Stomach (tissue), 4 donors: ENCODE results near the gene HLA-DRB5.
"Not testable (repeated sequence)": the region's sequence is repeated elsewhere in the genome, so short reads cannot be mapped to it uniquely, and the experiment has no call there.

ENCODE experiments used
- CTCF ChIP-seq, 7 experiments: fragments of 450-650 bp in 4 of 7; fragments of 200-600 bp in 3 of 7; sonication (generic) in 3 of 7; IDR thresholded peaks; one replicate each; pipeline ENCODE4 v1.5.1; 2016 to 2019; ENCODE audit warnings: antibody characterized with exemption in 7 of 7, control low read depth in 2 of 7, mild to moderate bottlenecking in 1 of 7
- EP300 ChIP-seq: sonication (generic); formaldehyde crosslinking; IDR thresholded peaks from one replicate; pipeline ENCODE4 v1.6.1; 2017; ENCODE audit warnings: antibody characterized with exemption
- POLR2A ChIP-seq, 4 donors: fragments of 450-650 bp; IDR thresholded peaks; one replicate each; pipeline ENCODE4 v1.6.1; 2016; ENCODE audit warnings: antibody characterized with exemption in 4 of 4, control low read depth in 2 of 4, mild to moderate bottlenecking in 1 of 4, moderate library complexity in 1 of 4
- POLR2AphosphoS5 ChIP-seq, 3 donors: sonication (generic); formaldehyde crosslinking; IDR thresholded peaks; one replicate each; pipeline ENCODE4 v1.6.1; 2016; ENCODE audit warnings: antibody characterized with exemption in 3 of 3

- not testable (repeated sequence) for TF ChIP-seq CTCF (IDR thresholded peaks at IDR 0.05); EP300; POLR2A (IDR thresholded peaks at IDR 0.05); POLR2AphosphoS5 (IDR thresholded peaks at IDR 0.05)
These were observed 325 bp upstream of the HLA-DRB5 start for GRCh38 chr6:32530431-32530793.
